Activated CD8-positive, alpha-beta T cell treated with anti-CD3 and anti-CD28 coated beads for 36 hours (primary cell): Measurements from ENCODE around the gene DGKI. TPM values are rescaled to one million over a fixed set of nuclear protein-coding genes. Genes with fewer than 3 reads are reported as not detected.
"Not testable (repeated sequence)": the region's sequence is repeated elsewhere in the genome, so short reads cannot be mapped to it uniquely, and the experiment has no call there.

ENCODE experiments used
- ATAC-seq: fragments of 200-7000 bp; cut with Tn5 transposase; one replicate; pipeline ENCODE4 v1.10.0; 2021; ENCODE audit warnings: mild to moderate bottlenecking, moderate library complexity
- CTCF ChIA-PET: fragments of 350-600 bp; sonication (Branson Sonifier 250); formaldehyde crosslinking; loops from one replicate; lab custom pipeline; 2021; ENCODE audit warnings: antibody characterized with exemption; lab: Charles Lee
- POLR2A ChIA-PET: fragments of 350-600 bp; sonication (Branson Sonifier 250); formaldehyde crosslinking; loops from one replicate; lab custom pipeline; 2021; ENCODE audit warnings: antibody characterized with exemption; lab: Charles Lee
- DNase-seq: peaks from one replicate; pipeline ENCODE4 v3.0.0-alpha.2; 2020
- H3K27ac Mint-ChIP-seq: one replicate; pipeline ENCODE4 v1.8.0; 2021; ENCODE audit warnings: mild to moderate bottlenecking, mixed read lengths
- H3K27me3 Mint-ChIP-seq: one replicate; pipeline ENCODE4 v1.8.0; 2021; ENCODE audit warnings: mixed read lengths
- H3K36me3 Mint-ChIP-seq: one replicate; pipeline ENCODE4 v1.8.0; 2021; ENCODE audit warnings: low read depth, mixed read lengths
- H3K4me1 Mint-ChIP-seq: one replicate; pipeline ENCODE4 v1.8.0; 2021; ENCODE audit warnings: low read depth, mixed read lengths
- H3K4me3 Mint-ChIP-seq: one replicate; pipeline ENCODE4 v1.8.0; 2021; ENCODE audit warnings: mild to moderate bottlenecking, moderate library complexity, mixed read lengths
- H3K9me3 Mint-ChIP-seq: one replicate; pipeline ENCODE4 v1.8.0; 2021; ENCODE audit warnings: mixed read lengths
- CTCF ChIP-seq: fragments of 200-600 bp; IDR thresholded peaks from one replicate; pipeline ENCODE4 v1.8.0; 2022; ENCODE audit warnings: antibody characterized with exemption, mild to moderate bottlenecking
- intact Hi-C: fragments of 100-400 bp; cut with micrococcal nuclease; formaldehyde crosslinking; loops from one replicate; pipeline ENCODE4 v1.10.0; 2022
- total RNA-seq, 2 experiments: library from RNA; stranded (reverse); gene quantifications; one replicate each; pipeline ENCODE4 v1.2.3, GENCODE V29; 2021

The DGKI gene
- total RNA-seq, 2 experiments from 2014 or later = 0.38 to 0.65 TPM

GRCh38 chr7:137453356-137453755 lies 393.4 kb downstream of the DGKI start:
- DNase-seq (no peak), ATAC-seq (no peak)
- Mint-ChIP-seq H3K27me3 (peaks cover 4% of the 10 kb centered on the region), H3K36me3 (no peaks in the 10 kb centered on the region), H3K4me3 (no peak overlapping the region), H3K9me3 (no peaks in the 10 kb centered on the region), H3K4me1 (no peaks in the 10 kb centered on the region), H3K27ac (no peak overlapping the region)
- ChIA-PET POLR2A (no interaction called here), CTCF (no interaction called here)
- intact Hi-C loops = no loop called here
- no peak for TF ChIP-seq CTCF

- CTCF ChIA-PET = no interaction called here
- peaks cover 3% of the 10 kb centered on the region for H3K27me3 Mint-ChIP-seq
Measured at GRCh38 chr7:137449016-137449415, 397.8 kb downstream of the DGKI start.

GRCh38 chr7:137448572-137448971 lies 398.2 kb downstream of the DGKI start:
- ATAC-seq, H3K9me3 Mint-ChIP-seq: not testable (repeated sequence)
- CTCF ChIA-PET = interaction anchor here (0.8 kb wide), 1 partner anchor 161 kb away, joined by 3 read pairs; no protein-coding TSS in a partner anchor

More at GRCh38 chr7:137449016-137449415, 397.8 kb downstream of the DGKI start:
- POLR2A ChIA-PET = no interaction called here
- TF ChIP-seq CTCF = no peak
- H3K9me3 Mint-ChIP-seq = no peaks in the 10 kb centered on the region
- DNase-seq (no peak), ATAC-seq (no peak)
- no peaks in the 10 kb centered on the region for H3K36me3 Mint-ChIP-seq
- no peak overlapping the region for H3K27ac Mint-ChIP-seq
- intact Hi-C loops = no loop called here
- H3K4me3 Mint-ChIP-seq = no peak overlapping the region
- H3K4me1 Mint-ChIP-seq = no peaks in the 10 kb centered on the region

GRCh38 chr7:137446025-137446424 lies 400.7 kb downstream of the DGKI start:
- H3K27ac Mint-ChIP-seq = no peak overlapping the region
- ChIA-PET CTCF (no interaction called here), POLR2A (no interaction called here)

More at GRCh38 chr7:137448572-137448971, 398.2 kb downstream of the DGKI start:
- POLR2A ChIA-PET, H3K4me1 Mint-ChIP-seq, H3K36me3 Mint-ChIP-seq, DNase-seq, H3K4me3 Mint-ChIP-seq, intact Hi-C loops, H3K27me3 Mint-ChIP-seq, H3K27ac Mint-ChIP-seq: not testable (repeated sequence)

GRCh38 chr7:137445268-137445667 lies 401.5 kb downstream of the DGKI start:
- DNase-seq (no peak), ATAC-seq (no peak)
- H3K9me3 Mint-ChIP-seq = no peaks in the 10 kb centered on the region
- intact Hi-C loops = no loop called here
- peaks cover 3% of the 10 kb centered on the region for H3K27me3 Mint-ChIP-seq
- H3K4me3 Mint-ChIP-seq = no peak overlapping the region
- no peak overlapping the region for H3K27ac Mint-ChIP-seq
- CTCF ChIA-PET = interaction anchor here (1.5 kb wide), 1 partner anchor 9 kb away, joined by 5 read pairs; no protein-coding TSS in a partner anchor
- POLR2A ChIA-PET = no interaction called here
- TF ChIP-seq CTCF = no peak
- H3K36me3 Mint-ChIP-seq = no peaks in the 10 kb centered on the region
- H3K4me1 Mint-ChIP-seq = no peaks in the 10 kb centered on the region

More at GRCh38 chr7:137446025-137446424, 400.7 kb downstream of the DGKI start:
- H3K9me3 Mint-ChIP-seq = no peaks in the 10 kb centered on the region
- no peaks in the 10 kb centered on the region for H3K4me1 Mint-ChIP-seq
- H3K4me3 Mint-ChIP-seq = no peak overlapping the region
- no peak for ATAC-seq
- no peak for TF ChIP-seq CTCF
- H3K36me3 Mint-ChIP-seq = no peaks in the 10 kb centered on the region
- DNase-seq = no peak
- intact Hi-C loops = no loop called here
- peaks cover 3% of the 10 kb centered on the region for H3K27me3 Mint-ChIP-seq

GRCh38 chr7:137443616-137444015 lies 403.2 kb downstream of the DGKI start:
- TF ChIP-seq CTCF = no peak
- ATAC-seq = no peak
- H3K4me3 Mint-ChIP-seq = no peak overlapping the region
- peaks cover 1% of the 10 kb centered on the region for H3K27me3 Mint-ChIP-seq
- no peaks in the 10 kb centered on the region for H3K36me3 Mint-ChIP-seq
- H3K27ac Mint-ChIP-seq = no peak overlapping the region
- ChIA-PET CTCF (no interaction called here), POLR2A (no interaction called here)
- no peaks in the 10 kb centered on the region for H3K4me1 Mint-ChIP-seq
- intact Hi-C loops = no loop called here
- H3K9me3 Mint-ChIP-seq = no peaks in the 10 kb centered on the region
- DNase-seq = no peak
